ENCODE data around the gene C1orf122. TPM values are rescaled to one million over a fixed set of nuclear protein-coding genes. Genes with fewer than 3 reads are reported as not detected.
A peak's percentile ranks its signal among the peaks of the same experiment; 100 is the strongest.

Gene C1orf122
- total RNA-seq, 1 donor: 11.6 TPM

DNA sequence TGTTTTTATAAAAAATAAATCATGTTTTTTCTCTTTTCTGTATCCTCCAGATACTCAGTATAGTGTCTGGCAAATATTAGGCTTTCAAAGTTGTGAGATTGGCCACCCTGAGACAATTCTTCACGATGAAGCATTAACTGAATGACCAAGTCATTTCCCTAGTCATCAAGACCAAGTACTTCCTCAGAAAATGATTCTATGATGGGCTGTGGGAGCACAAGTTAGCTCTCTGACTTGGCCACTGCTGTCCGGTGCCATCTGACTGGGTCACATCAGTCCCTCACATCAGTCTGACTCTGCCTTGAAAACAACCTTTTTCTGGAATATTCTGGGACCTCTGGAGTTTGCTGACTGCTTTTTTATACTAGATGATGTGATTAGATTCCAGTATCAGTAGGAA is 13.9 kb downstream of the C1orf122 start:
- H3K9me3 ChIP-seq (ENCODE audit: low read depth, low read length): no peaks in the 10 kb centered on the region
- no peaks in the 10 kb centered on the region for H3K27me3 ChIP-seq (ENCODE audit: insufficient read depth, low read length)
- peaks cover 5% of the 10 kb centered on the region for H3K4me1 ChIP-seq (ENCODE audit: insufficient read depth, low read length)
- H2AFZ ChIP-seq (ENCODE audit: low read length): no peak overlapping the region
- no peak overlapping the region for H3K4me3 ChIP-seq (ENCODE audit: insufficient read depth, low read length)
- no peaks in the 10 kb centered on the region for H3K79me2 ChIP-seq (ENCODE audit: insufficient read depth, low read length)
- H4K20me1 ChIP-seq (ENCODE audit: insufficient read depth, low read length): peaks cover 2% of the 10 kb centered on the region
- H3K27ac ChIP-seq (ENCODE audit: low read depth, low read length): no peak overlapping the region
- no peak overlapping the region for H3K4me2 ChIP-seq (ENCODE audit: insufficient read depth, low read length)
- TF ChIP-seq, protein P1, sequence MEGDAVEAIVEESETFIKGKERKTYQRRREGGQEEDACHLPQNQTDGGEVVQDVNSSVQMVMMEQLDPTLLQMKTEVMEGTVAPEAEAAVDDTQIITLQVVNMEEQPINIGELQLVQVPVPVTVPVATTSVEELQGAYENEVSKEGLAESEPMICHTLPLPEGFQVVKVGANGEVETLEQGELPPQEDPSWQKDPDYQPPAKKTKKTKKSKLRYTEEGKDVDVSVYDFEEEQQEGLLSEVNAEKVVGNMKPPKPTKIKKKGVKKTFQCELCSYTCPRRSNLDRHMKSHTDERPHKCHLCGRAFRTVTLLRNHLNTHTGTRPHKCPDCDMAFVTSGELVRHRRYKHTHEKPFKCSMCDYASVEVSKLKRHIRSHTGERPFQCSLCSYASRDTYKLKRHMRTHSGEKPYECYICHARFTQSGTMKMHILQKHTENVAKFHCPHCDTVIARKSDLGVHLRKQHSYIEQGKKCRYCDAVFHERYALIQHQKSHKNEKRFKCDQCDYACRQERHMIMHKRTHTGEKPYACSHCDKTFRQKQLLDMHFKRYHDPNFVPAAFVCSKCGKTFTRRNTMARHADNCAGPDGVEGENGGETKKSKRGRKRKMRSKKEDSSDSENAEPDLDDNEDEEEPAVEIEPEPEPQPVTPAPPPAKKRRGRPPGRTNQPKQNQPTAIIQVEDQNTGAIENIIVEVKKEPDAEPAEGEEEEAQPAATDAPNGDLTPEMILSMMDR (IDR thresholded peaks at IDR 0.05; ENCODE audit: extremely low read depth, low read depth, low read length): no peak
- DNase-seq (ENCODE audit: insufficient read length, low spot score, missing footprints): no peak
- peaks cover 45% of the 10 kb centered on the region for H3K36me3 ChIP-seq (ENCODE audit: insufficient read depth, low read length)

DNA sequence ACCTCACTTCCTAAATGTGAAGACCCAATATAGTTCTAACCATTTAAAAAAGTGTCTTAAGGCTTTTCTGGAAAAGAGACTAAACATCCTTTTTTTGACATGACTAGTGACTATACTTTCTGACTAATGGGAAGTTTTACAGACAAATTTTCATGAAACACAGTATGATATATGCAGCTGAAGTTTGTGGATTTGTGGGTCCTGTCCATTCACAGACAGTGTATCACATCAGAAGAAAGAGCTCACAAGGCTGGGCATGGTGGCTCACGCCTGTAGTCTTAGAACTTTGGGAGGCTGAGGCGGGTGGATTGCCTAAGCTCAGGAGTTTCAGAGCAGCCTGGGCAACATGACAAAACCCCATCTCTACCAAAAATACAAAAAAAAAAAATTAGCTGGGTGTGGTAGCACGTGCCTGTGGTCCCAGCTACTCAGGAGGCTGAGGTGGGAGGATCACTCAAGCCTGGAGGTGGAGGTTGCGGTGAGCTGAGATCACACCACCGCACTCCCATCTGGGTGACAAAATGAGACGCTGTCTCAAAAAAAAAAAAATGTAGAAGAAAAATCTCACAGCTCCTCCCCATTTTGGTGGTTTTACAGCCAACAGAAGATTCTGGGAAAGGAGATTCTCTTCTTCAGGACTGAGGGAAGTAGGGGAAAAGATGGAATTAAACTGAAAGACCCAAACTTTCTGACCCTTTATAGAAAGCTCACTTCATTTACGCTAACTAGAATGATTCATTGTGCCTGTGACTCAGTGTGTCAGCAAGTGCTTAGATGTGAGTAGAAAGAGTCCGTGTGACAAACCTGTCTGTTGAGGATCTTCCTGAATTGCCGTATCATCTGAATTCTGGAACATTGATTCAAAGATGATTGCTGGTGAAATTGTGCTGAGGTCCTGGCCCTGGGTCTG is 15.6 kb downstream of the C1orf122 start:
- H3K79me2 ChIP-seq (ENCODE audit: insufficient read depth, low read length): no peaks in the 10 kb centered on the region
- peaks cover 6% of the 10 kb centered on the region for H4K20me1 ChIP-seq (ENCODE audit: insufficient read depth, low read length)
- DNase-seq (ENCODE audit: insufficient read length, low spot score, missing footprints): no peak
- TF ChIP-seq, protein P1 (IDR thresholded peaks at IDR 0.05; ENCODE audit: extremely low read depth, low read depth, low read length): no peak
- peak overlapping the region; percentile 14 for H3K4me2 ChIP-seq (ENCODE audit: insufficient read depth, low read length)
- H2AFZ ChIP-seq (ENCODE audit: low read length): no peak overlapping the region
- no peak overlapping the region for H3K4me3 ChIP-seq (ENCODE audit: insufficient read depth, low read length)
- H3K27me3 ChIP-seq (ENCODE audit: insufficient read depth, low read length): no peaks in the 10 kb centered on the region
- no peaks in the 10 kb centered on the region for H3K9me3 ChIP-seq (ENCODE audit: low read depth, low read length)
- H3K36me3 ChIP-seq (ENCODE audit: insufficient read depth, low read length): peaks cover 32% of the 10 kb centered on the region
- H3K27ac ChIP-seq (ENCODE audit: low read depth, low read length): peak overlapping the region; percentile 13
- peaks cover 5% of the 10 kb centered on the region for H3K4me1 ChIP-seq (ENCODE audit: insufficient read depth, low read length)

DNA sequence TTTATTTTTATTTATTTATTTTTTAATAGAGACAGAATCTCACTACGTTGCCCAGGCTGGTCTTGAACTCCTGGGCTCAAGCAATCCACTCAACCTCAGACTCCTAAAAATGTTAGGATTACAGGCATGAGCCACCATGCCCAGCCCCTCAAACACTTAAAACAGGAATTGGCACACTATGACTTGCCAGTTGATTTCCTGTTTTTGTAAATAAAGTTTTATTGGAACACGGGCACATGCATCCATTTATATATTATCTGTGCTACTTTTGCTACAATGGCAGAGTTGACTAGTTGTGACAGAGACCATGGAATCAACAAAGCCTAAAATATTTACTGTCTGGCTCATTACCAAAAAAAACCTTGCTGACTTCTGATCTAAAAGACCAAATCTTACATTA is 16.4 kb downstream of the C1orf122 start:
- no peak overlapping the region for H3K4me3 ChIP-seq (ENCODE audit: insufficient read depth, low read length)
- TF ChIP-seq, protein P1 (IDR thresholded peaks at IDR 0.05; ENCODE audit: extremely low read depth, low read depth, low read length): no peak
- H3K79me2 ChIP-seq (ENCODE audit: insufficient read depth, low read length): no peaks in the 10 kb centered on the region
- peaks cover 32% of the 10 kb centered on the region for H3K36me3 ChIP-seq (ENCODE audit: insufficient read depth, low read length)
- peaks cover 6% of the 10 kb centered on the region for H4K20me1 ChIP-seq (ENCODE audit: insufficient read depth, low read length)
- no peak overlapping the region for H3K4me2 ChIP-seq (ENCODE audit: insufficient read depth, low read length)
- H3K9me3 ChIP-seq (ENCODE audit: low read depth, low read length): no peaks in the 10 kb centered on the region
- H3K27me3 ChIP-seq (ENCODE audit: insufficient read depth, low read length): no peaks in the 10 kb centered on the region
- peak overlapping the region; percentile 13 for H3K27ac ChIP-seq (ENCODE audit: low read depth, low read length)
- DNase-seq (ENCODE audit: insufficient read length, low spot score, missing footprints): no peak
- H3K4me1 ChIP-seq (ENCODE audit: insufficient read depth, low read length): peaks cover 5% of the 10 kb centered on the region
- no peak overlapping the region for H2AFZ ChIP-seq (ENCODE audit: low read length)

DNA sequence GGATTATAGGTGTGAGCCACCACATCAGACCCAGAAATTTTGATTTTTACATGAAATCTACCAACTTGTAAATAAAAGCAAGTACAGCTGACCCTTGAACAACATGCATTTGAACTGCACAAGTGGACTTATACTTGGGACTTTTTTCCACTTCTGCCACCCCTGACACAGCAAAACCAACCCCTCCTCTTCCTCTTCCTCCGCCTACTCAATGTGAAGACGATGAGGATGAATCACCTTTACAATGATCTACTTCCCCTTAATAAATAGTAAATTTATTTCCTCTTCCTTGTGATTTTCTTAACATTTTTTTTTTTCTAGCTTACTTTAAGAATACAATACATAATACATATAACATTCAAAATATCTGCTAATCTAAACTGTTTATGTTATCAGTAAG is 17.9 kb downstream of the C1orf122 start:
- Histone ChIP-seq H2AFZ (ENCODE audit: low read length) (no peak overlapping the region), H3K4me2 (ENCODE audit: insufficient read depth, low read length) (no peak overlapping the region), H4K20me1 (ENCODE audit: insufficient read depth, low read length) (peaks cover 4% of the 10 kb centered on the region), H3K27me3 (ENCODE audit: insufficient read depth, low read length) (no peaks in the 10 kb centered on the region), H3K27ac (ENCODE audit: low read depth, low read length) (no peak overlapping the region), H3K4me3 (ENCODE audit: insufficient read depth, low read length) (no peak overlapping the region), H3K36me3 (ENCODE audit: insufficient read depth, low read length) (peaks cover 22% of the 10 kb centered on the region), H3K9me3 (ENCODE audit: low read depth, low read length) (no peaks in the 10 kb centered on the region), H3K4me1 (ENCODE audit: insufficient read depth, low read length) (no peaks in the 10 kb centered on the region), H3K79me2 (ENCODE audit: insufficient read depth, low read length) (no peaks in the 10 kb centered on the region)
- DNase-seq (ENCODE audit: insufficient read length, low spot score, missing footprints): no peak
- TF ChIP-seq, protein P1 (IDR thresholded peaks at IDR 0.05; ENCODE audit: extremely low read depth, low read depth, low read length): no peak

Measured in osteoblast (primary cell).